Umbilical cord (tissue), 2 donors: Measurements from ENCODE around the gene NFKB2. TPM values are rescaled to one million over a fixed set of nuclear protein-coding genes. Genes with fewer than 3 reads are reported as not detected.
A peak's percentile ranks its signal among the peaks of the same experiment; 100 is the strongest.

Experiments
- DNase-seq: peaks from one replicate; pipeline ENCODE4 v3.0.0-alpha.2; 2015; ENCODE audit warnings: low spot score
- total RNA-seq: library from RNA; depleted of rRNA; stranded (reverse); fragments of >200 nt; gene quantifications from one replicate; pipeline ENCODE4 v1.2.3, GENCODE V29; 2014; ENCODE audit warnings: low replicate concordance; ENCODE audit not compliant: insufficient read depth

Gene NFKB2
- 13.5 TPM for total RNA-seq

- DNase-seq: peak; percentile 94
These were observed at the start of gene NFKB2 for GRCh38 chr10:102395400-102396316. NFKB2 (plus strand) TSS chr10:102395705; CDS start chr10:102395960, 255 bp downstream.

- DNase-seq: no peak
These were observed 48.2 kb upstream of the NFKB2 start for GRCh38 chr10:102347236-102347828.

GRCh38 chr10:102352066-102352715 is 43.3 kb upstream of the NFKB2 start:
- DNase-seq: peak; percentile 56

GRCh38 chr10:102354451-102354850 is 41.1 kb upstream of the NFKB2 start:
- DNase-seq: no peak

- no peak for DNase-seq
These were observed 36.7 kb upstream of the NFKB2 start for GRCh38 chr10:102358712-102359382.

- DNase-seq: no peak
These were observed 28.1 kb upstream of the NFKB2 start for GRCh38 chr10:102367441-102367840.

GRCh38 chr10:102368077-102368476 is 27.4 kb upstream of the NFKB2 start:
- no peak for DNase-seq

- DNase-seq: no peak
These were observed 24.2 kb upstream of the NFKB2 start for GRCh38 chr10:102371295-102371694.

GRCh38 chr10:102375250-102375649 is 20.3 kb upstream of the NFKB2 start:
- no peak for DNase-seq

GRCh38 chr10:102375867-102376266 is 19.6 kb upstream of the NFKB2 start:
- no peak for DNase-seq

GRCh38 chr10:102376901-102377300 is 18.6 kb upstream of the NFKB2 start:
- DNase-seq: no peak

- no peak for DNase-seq
These were observed 16.1 kb upstream of the NFKB2 start for GRCh38 chr10:102379383-102379782.

- DNase-seq: no peak
These were observed 13.5 kb upstream of the NFKB2 start for GRCh38 chr10:102381983-102382382.

- no peak for DNase-seq
These were observed 12.6 kb upstream of the NFKB2 start for GRCh38 chr10:102382871-102383270.

- no peak for DNase-seq
These were observed 11.5 kb upstream of the NFKB2 start for GRCh38 chr10:102384053-102384452.

GRCh38 chr10:102384606-102385429 is 10.7 kb upstream of the NFKB2 start:
- DNase-seq: peak; percentile 44

- no peak for DNase-seq
These were observed 5.6 kb upstream of the NFKB2 start for GRCh38 chr10:102389894-102390293.

GRCh38 chr10:102392306-102392705 is 3.2 kb upstream of the NFKB2 start:
- DNase-seq: no peak

- no peak for DNase-seq
These were observed 2.0 kb upstream of the NFKB2 start for GRCh38 chr10:102393411-102394078.

GRCh38 chr10:102394079-102394800 is 1.3 kb upstream of the NFKB2 start:
- peak; percentile 93 for DNase-seq
